ENCODE results near the gene ZBTB46.

- TF ChIP-seq, protein P1, sequence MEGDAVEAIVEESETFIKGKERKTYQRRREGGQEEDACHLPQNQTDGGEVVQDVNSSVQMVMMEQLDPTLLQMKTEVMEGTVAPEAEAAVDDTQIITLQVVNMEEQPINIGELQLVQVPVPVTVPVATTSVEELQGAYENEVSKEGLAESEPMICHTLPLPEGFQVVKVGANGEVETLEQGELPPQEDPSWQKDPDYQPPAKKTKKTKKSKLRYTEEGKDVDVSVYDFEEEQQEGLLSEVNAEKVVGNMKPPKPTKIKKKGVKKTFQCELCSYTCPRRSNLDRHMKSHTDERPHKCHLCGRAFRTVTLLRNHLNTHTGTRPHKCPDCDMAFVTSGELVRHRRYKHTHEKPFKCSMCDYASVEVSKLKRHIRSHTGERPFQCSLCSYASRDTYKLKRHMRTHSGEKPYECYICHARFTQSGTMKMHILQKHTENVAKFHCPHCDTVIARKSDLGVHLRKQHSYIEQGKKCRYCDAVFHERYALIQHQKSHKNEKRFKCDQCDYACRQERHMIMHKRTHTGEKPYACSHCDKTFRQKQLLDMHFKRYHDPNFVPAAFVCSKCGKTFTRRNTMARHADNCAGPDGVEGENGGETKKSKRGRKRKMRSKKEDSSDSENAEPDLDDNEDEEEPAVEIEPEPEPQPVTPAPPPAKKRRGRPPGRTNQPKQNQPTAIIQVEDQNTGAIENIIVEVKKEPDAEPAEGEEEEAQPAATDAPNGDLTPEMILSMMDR (IDR thresholded peaks at IDR 0.05): no peak
- no peak for TF ChIP-seq ZFX (IDR thresholded peaks at IDR 0.05; ENCODE audit: borderline replicate concordance)
Observed at GRCh38 chr20:63699466-63700198, 131.4 kb downstream of the ZBTB46 start.

Measured in 22Rv1 (cell line).